Right cardiac atrium (tissue), 5 donors: ENCODE results near the gene STX10. TPM values are rescaled to one million over a fixed set of nuclear protein-coding genes. Genes with fewer than 3 reads are reported as not detected.

Experiments
- ATAC-seq, 2 donors: fragments of 200-7000 bp; cut with Tn5 transposase; one replicate each; pipeline versions ENCODE4 v1.8.0 to v1.9.1; 2020; ENCODE audit warnings: moderate library complexity in 2 of 2, mild to moderate bottlenecking in 1 of 2
- DNase-seq, 3 donors: peaks; one replicate each; pipeline ENCODE4 v3.0.0-alpha.2; 2020
- H3K27ac ChIP-seq: one replicate; pipeline ENCODE4 v1.5.1; 2013; ENCODE audit warnings: mild to moderate bottlenecking, low read length, control low read depth, moderate library complexity
- H3K27me3 ChIP-seq: one replicate; pipeline ENCODE4 v1.6.1; 2013; ENCODE audit not compliant: control insufficient read depth, insufficient read depth
- H3K4me1 ChIP-seq: one replicate; pipeline ENCODE4 v1.6.1; 2013; ENCODE audit warnings: low read length; ENCODE audit not compliant: control insufficient read depth, insufficient read depth
- H3K4me3 ChIP-seq: one replicate; pipeline ENCODE4 v1.5.1; 2013; ENCODE audit warnings: low read length, control low read depth
- H3K9me3 ChIP-seq: one replicate; pipeline ENCODE4 v1.6.1; 2013; ENCODE audit warnings: low read length; ENCODE audit not compliant: control insufficient read depth
- WGBS: extraction: QIAGEN DNeasy Blood & Tissue Kit; methylation state at CpG from one replicate; pipeline ENCODE4 v1.1.7; 2013; 5-methylcytosine and 5-hydroxymethylcytosine counted together
- intact Hi-C, 4 donors: fragments of 100-400 bp; cut with DNase I; formaldehyde crosslinking; loops; one replicate each; pipeline versions ENCODE4 v1.11.0 to v1.14.0; 2022 to 2023
- polyA plus RNA-seq: library from polyadenylated mRNA; stranded (reverse); fragments of 200-250 nt; gene quantifications from one replicate; pipeline ENCODE4 v1.2.3, GENCODE V29; 2013
- total RNA-seq, 4 donors: library from RNA; stranded (reverse); fragmentation: NEBNext Ultra II Directional; extraction: Animal tissue kit (Norgen Biotek cat#: 25700); gene quantifications; one replicate each; pipeline ENCODE4 v1.2.1, GENCODE V29; 2021
- donor health status: healthy with polysubstance abuse.
- donor health status: DM: no; HTN: yes; CAD: no.
- donor health status: DM: no; HTN: no; CAD: no.
- donor health status: DM: no; HTN: yes; CAD: no; lungs with severe emphysema.
- donor health status: DM: yes; HTN: yes; CAD: no.

The STX10 gene
- total and polyA plus RNA-seq, 5 donors: 30.8 to 47.7 (median 37.3) TPM

DNA sequence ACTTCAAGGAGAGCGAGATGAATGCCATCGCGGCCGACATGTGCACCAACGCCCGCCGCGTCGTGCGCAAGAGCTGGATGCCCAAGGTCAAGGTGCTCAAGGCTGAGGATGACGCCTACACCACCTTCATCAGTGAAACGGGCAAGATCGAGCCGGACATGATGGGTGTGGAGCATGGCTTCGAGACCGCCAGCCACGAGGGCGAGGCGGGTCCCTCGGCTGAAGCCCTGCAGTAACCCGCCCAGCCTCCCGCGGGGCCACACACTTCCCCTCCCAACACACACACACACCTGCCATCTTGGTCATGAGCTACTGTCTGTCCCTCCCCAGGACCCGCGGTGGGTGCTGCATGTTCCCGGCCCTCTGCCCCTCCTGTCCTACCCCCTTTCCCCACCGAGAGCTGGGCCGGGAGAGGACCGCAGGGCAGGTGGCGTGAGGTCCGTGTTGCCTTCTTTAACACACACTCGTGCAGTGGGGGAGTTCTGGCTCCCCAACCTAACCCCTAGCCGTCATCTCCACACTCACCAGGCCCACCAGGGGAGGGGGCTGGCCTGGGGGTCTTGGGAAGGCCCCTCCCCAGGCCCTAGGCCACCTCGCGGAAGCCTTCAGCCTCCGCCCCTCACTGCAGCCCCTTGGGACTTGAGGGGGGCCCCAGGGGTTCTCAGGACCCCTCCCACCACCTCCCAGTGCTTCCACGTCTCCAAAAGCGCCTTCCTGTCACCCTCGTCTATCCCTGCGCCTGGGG, 11.8 kb downstream of the STX10 start:
- H3K9me3 ChIP-seq: no peaks in the 10 kb centered on the region
- 89% methylated on average over 40 of the region's 40 CpGs for WGBS
- H3K27ac ChIP-seq: no peak overlapping the region
- ATAC-seq (no peak), DNase-seq (no peak)
- intact Hi-C loops: no loop called here
- no peak overlapping the region for H3K4me3 ChIP-seq
- no peaks in the 10 kb centered on the region for H3K4me1 ChIP-seq
- no peaks in the 10 kb centered on the region for H3K27me3 ChIP-seq

- intact Hi-C loops: no loop called here
Measured at GRCh38 chr19:13137290-13137794, 12.8 kb downstream of the STX10 start.

DNA sequence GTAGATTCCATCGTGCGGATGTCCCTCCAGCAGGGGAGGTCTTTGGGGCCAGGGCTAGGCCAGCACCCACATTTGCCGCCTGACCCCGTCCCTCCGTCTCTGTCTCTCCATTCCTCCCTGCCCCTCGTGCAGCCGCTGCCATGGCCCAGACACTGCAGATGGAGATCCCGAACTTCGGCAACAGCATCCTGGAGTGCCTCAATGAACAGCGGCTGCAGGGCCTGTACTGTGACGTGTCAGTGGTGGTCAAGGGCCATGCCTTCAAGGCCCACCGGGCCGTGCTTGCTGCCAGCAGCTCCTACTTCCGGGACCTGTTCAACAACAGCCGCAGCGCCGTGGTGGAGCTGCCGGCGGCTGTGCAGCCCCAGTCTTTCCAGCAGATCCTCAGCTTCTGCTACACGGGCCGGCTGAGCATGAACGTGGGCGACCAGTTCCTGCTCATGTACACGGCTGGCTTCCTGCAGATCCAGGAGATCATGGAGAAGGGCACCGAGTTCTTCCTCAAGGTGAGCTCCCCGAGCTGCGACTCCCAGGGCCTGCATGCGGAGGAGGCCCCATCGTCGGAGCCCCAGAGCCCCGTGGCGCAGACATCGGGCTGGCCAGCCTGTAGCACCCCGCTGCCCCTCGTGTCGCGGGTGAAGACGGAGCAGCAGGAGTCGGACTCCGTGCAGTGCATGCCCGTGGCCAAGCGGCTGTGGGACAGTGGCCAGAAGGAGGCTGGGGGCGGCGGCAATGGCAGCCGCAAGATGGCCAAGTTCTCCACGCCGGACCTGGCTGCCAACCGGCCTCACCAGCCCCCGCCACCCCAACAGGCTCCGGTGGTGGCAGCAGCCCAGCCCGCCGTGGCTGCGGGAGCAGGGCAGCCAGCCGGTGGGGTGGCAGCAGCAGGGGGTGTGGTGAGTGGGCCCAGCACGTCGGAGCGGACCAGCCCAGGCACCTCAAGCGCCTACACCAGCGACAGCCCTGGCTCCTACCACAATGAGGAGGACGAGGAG, 14.8 kb downstream of the STX10 start:
- Histone ChIP-seq H3K4me3 (no peak overlapping the region), H3K27me3 (no peaks in the 10 kb centered on the region), H3K9me3 (no peaks in the 10 kb centered on the region), H3K4me1 (no peaks in the 10 kb centered on the region), H3K27ac (no peak overlapping the region)
- intact Hi-C loops: no loop called here
- 93% methylated on average over 60 of the region's 60 CpGs for WGBS
- no peak for ATAC-seq
- DNase-seq: no peak

More at GRCh38 chr19:13137290-13137794, 12.8 kb downstream of the STX10 start:
- no peak for ATAC-seq
- DNase-seq: no peak
- H3K4me1 ChIP-seq: no peaks in the 10 kb centered on the region
- no peaks in the 10 kb centered on the region for H3K9me3 ChIP-seq
- H3K4me3 ChIP-seq: no peak overlapping the region
- no peak overlapping the region for H3K27ac ChIP-seq
- no peaks in the 10 kb centered on the region for H3K27me3 ChIP-seq
- WGBS: 92% methylated on average over 28 of the region's 28 CpGs

DNA sequence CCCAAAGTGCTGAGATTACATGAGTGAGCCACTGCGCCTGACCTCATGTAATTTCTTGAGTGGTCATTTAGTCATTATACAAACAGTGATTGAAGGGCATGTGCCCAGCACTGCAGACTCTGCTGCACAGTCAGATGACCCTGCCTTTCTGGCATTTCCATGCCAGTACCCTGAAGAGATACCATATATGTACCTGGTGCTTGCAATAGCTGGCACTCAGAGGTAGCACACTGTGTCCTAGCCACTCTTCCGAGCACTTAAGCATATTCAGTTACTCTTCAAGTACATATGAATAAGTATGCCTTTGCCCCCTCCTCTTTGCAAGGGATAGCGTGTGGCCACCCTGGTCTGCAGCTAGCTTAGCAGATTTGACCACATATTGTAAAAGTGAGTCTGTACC, 15.5 kb downstream of the STX10 start:
- Histone ChIP-seq H3K4me3 (no peak overlapping the region), H3K27ac (no peak overlapping the region), H3K4me1 (no peaks in the 10 kb centered on the region), H3K9me3 (no peaks in the 10 kb centered on the region), H3K27me3 (no peaks in the 10 kb centered on the region)
- DNase-seq: no peak
- intact Hi-C loops: no loop called here
- peak; percentile 57 to 73 for ATAC-seq
- 82% methylated on average over 3 of the region's 3 CpGs for WGBS

- H3K27ac ChIP-seq: no peak overlapping the region
- H3K4me1 ChIP-seq: no peaks in the 10 kb centered on the region
- H3K27me3 ChIP-seq: no peaks in the 10 kb centered on the region
- intact Hi-C loops: no loop called here
- no peaks in the 10 kb centered on the region for H3K9me3 ChIP-seq
- no peak for DNase-seq
- ATAC-seq: no peak
- H3K4me3 ChIP-seq: no peak overlapping the region
- WGBS: 67% methylated on average over 12 of the region's 12 CpGs
Measured at GRCh38 chr19:13133241-13133870, 16.8 kb downstream of the STX10 start.

- no peaks in the 10 kb centered on the region for H3K27me3 ChIP-seq
- no peak overlapping the region for H3K4me3 ChIP-seq
- ATAC-seq (no peak), DNase-seq (no peak)
- no peak overlapping the region for H3K27ac ChIP-seq
- intact Hi-C loops: no loop called here
- H3K4me1 ChIP-seq: no peaks in the 10 kb centered on the region
- 88% methylated on average over 8 of the region's 8 CpGs for WGBS
- H3K9me3 ChIP-seq: no peaks in the 10 kb centered on the region
Measured at GRCh38 chr19:13132471-13133180, 17.5 kb downstream of the STX10 start.

GRCh38 chr19:13130886-13131490, 19.2 kb downstream of the STX10 start:
- intact Hi-C loops: no loop called here
- no peaks in the 10 kb centered on the region for H3K27me3 ChIP-seq
- no peaks in the 10 kb centered on the region for H3K4me1 ChIP-seq
- DNase-seq: no peak
- no peaks in the 10 kb centered on the region for H3K9me3 ChIP-seq
- no peak overlapping the region for H3K27ac ChIP-seq
- ATAC-seq: no peak
- H3K4me3 ChIP-seq: no peak overlapping the region
- WGBS: 97% methylated on average over 3 of the region's 3 CpGs

GRCh38 chr19:13129384-13129783, 20.8 kb downstream of the STX10 start:
- peak in 1 of 2 donors; percentile 32 for ATAC-seq
- 93% methylated on average over 9 of the region's 9 CpGs for WGBS
- intact Hi-C loops: no loop called here
- H3K27ac ChIP-seq: no peak overlapping the region
- no peaks in the 10 kb centered on the region for H3K27me3 ChIP-seq
- H3K4me1 ChIP-seq: no peaks in the 10 kb centered on the region
- H3K4me3 ChIP-seq: no peak overlapping the region
- no peaks in the 10 kb centered on the region for H3K9me3 ChIP-seq
- DNase-seq: no peak

DNA sequence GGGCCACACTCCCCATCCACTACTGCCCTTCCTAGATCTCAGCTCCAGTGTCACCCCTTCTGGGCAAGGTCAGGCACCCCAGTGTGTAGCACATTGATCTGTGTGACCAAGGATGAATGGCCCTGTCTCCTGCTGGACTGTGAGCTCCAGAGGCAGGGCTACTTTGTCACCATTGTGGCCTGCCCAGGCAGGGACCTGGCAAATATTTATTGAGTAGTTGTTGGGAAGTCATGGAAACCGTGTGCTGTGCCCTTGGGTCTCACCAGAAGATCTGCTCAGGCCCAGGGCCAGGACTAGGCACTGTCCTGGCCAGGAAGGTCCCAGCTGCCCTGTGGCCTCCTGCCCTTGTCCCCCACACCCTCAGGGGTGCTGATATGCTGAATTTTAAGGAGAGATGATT, 21.6 kb downstream of the STX10 start:
- intact Hi-C loops: no loop called here
- Histone ChIP-seq H3K4me3 (no peak overlapping the region), H3K9me3 (no peaks in the 10 kb centered on the region), H3K27me3 (no peaks in the 10 kb centered on the region), H3K4me1 (no peaks in the 10 kb centered on the region), H3K27ac (no peak overlapping the region)
- WGBS: 58% methylated on average over 1 of the region's 1 CpG
- no peak for ATAC-seq
- DNase-seq: no peak
